Iris pigment epithelial cell (primary cell): ENCODE measurements around the gene KLRF1.
"Not testable (repeated sequence)": the region's sequence is repeated elsewhere in the genome, so short reads cannot be mapped to it uniquely, and the experiment has no call there.

Experiments used
- DNase-seq: peaks from one replicate; pipeline ENCODE4 v3.0.0-alpha.2; 2011; ENCODE audit warnings: low read depth

KLRF1 gene

DNA sequence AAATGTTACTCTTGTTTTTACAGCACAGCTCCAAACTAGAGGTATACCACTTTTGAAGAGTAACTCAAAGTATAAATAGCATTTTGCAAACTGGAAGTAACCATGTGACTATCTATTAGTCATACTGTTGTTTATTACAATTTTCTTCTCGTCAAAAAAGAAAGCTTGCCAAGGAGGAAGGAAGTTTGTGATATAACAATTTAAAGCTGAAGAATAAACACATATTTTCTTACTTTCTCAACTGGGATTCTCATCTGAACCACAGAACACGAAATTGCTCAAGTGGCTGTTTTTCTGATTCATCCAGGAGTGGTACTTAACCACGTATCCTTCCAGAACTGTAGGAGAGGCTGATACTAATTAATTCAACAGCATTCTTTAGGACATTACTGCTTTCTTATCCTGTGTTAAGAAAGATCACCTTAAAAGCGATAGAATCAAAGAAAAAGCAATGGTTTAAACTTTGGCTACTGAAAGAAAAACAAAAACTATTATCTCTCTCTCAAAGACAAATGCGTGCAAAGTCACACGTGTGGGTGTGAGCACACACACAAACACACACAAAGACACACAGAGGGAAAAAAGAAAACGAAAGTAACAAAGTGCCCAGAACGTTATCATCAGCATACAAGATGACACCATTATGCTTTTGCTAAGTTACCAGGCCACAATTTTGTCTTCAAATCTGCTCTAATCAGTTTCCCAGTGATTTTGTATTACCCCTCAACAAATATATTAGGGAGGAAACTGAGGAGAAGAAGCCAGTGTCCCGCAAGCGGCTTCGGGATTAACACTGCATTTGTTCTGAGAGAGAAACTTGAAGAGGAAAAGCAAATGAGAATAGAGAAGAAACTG is 42.3 kb downstream of the KLRF1 start, which contains the start of gene CLEC2B:
TSS of gene CLEC2B (minus strand) at position 48 of the 855 bp plus-strand sequence.
- DNase-seq: peak; percentile 96

DNA sequence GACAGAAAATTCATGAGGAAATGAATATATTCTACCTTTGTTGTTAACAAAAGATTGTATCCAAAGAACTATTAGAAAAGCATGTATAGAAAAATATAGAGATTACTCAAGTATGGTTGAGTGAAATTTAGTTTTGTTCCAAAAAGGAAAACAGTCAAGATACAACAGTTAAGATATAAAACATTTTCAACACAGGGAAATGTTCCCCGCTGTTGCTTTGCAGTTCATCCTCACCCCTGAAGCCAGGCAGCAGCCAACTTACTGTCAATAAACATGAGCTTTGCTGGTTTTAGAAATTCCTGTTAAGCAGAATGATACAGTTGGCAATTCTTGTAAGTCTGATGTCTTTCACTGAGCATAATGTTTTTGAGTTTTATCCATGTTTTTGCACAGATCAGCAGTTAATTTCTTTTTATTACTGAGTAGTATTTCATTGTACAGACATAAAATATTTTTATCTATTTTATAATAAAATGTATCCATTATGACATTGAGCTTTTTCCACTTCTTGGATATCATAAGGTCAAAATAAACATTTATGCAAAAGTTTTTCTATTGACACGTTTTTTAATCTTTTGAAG is 43.1 kb downstream of the KLRF1 start:
- peak; percentile 35 for DNase-seq

DNA sequence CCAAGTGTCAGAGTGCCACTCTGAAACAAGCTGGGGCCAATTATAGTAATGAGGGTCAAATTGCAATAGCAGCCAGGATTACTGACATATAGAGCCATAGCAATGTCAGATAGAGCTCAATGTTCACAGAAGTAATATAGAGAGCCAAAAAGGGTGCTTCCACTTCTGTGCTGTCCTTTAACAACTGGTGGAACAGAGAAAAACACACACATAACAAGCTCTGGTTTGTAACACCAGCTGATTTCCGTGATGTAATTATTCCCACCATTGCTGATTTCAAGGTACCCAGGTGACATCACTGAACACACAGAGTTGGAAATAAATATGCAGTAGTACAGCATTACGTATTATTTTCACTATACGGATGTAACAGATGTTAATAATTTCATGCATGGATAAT is 44.9 kb downstream of the KLRF1 start:
- no peak for DNase-seq

DNA sequence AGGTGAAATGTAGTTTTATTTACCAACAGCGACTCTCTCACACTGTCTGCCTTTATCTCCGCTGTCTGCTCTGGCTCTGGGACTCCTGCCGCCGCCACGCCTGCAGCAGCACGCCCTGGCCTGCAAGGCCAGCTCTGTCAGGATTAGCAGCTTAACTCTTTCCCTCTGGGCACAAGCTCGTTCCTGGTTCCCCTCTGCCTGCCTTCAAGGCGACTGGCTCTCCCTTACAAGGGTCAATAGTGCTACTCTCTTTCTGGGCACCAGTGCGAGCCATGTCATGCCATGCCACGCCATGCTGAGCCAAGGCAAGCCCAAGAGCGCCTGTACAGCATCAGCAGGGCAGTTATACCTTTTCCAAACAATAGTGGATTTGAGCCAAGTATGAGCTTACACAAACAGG is 45.5 kb downstream of the KLRF1 start:
- no peak for DNase-seq

DNA sequence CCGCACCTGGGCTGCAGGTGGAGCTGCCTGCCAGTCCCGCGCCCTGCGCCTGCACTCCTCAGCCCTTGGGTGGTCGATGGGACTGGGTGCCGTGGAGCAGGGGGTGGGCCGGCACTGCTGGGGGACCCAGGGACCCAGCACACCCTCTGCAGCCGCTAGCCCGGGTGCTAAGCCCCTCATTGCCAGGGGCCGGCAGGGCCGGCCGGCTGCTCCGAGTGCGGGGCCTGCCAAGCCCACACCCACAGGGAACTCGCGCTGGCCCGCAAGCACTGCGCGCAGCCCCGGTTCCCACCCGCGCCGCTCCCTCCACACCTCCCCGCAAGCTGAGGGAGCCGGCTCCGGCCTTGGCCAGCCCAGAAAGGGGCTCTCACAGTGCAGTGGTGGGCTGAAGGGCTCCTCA is 48.8 kb downstream of the KLRF1 start:
- not testable (repeated sequence) for DNase-seq

DNA sequence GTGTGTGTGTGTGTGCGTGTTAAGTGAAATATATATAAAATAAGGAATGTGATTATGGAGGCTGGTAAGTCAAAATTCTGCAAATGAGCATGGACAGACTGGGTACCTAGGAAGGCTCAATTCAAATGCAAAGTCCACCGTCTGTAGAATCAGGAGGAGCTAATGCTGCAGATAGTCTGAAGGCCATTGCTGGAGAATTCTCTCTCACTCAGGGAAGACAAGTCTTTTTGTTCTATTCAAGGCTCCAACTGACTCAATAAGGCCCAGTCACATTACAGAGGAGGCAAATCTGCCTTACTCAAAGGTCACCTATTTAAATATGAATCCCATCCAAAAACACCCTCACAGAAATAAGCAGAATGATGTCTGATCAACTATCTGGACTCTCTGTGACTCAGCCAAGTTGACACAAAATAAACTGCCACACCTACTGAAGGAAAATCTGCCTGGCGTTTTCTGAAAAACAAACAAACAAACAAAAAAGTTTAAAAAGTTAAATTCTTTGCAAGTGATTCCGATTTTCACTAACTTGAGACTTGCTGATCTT is 53.3 kb downstream of the KLRF1 start:
- no peak for DNase-seq

DNA sequence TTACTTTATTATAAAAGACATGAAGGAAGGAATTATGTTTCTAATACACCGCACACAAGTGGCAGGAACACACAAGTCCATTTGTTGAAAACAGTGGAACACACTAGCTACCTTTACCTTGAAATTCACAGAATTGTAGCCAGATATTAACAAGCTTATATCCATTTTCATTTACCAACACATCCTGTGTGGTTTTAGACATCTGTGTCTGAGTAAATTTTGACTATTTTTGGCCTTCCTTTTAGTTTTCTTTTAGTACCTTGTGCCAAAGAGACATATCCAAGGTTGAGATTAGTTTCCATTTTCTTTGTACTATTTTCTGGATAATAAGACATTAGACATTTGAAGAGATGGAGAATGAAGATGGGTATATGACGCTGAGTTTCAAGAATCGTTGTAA is 54.0 kb downstream of the KLRF1 start, which contains the start of gene KLRF2:
TSS of gene KLRF2 (plus strand) at position 244 of the 400 bp plus-strand sequence. CDS start at position 351, 107 bp downstream.
- no peak for DNase-seq

DNA sequence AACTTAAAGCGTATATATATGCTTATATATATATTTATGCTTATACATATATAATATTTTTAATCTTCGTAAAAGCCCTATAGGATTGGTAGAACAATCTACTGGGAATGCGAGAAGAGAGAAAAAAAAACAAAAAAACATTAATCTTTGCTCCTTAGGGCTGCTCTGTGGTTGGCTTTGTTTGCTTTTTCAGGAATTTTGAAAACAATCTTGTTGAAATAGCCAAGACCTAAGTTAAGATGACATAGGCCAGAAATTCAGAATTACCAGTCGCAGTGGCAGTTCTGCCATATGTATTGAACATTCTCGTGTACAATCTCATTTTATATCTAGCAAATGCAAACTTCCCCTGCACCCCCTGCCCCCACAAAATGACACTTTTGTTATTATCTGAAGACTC is 54.7 kb downstream of the KLRF1 start:
- DNase-seq: no peak

DNA sequence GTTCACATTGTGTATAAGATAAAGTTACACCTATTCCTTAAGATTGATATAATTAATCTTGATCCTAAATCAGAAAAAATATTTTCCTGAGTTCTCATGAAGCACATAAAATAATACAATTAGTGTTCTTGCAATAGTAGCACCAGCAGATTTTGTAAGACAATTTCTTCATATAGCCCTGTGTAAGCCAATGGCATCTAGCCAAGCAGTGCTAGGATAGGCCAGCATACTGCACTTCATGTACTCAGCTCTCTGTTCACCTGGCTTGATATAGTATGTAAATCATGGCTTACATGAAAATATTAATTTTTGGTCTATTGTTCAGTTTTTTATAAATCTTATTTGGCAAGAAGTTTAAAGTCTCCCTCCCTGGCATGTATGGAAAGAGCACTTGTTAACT is 55.9 kb downstream of the KLRF1 start:
- DNase-seq: peak; percentile 29

DNA sequence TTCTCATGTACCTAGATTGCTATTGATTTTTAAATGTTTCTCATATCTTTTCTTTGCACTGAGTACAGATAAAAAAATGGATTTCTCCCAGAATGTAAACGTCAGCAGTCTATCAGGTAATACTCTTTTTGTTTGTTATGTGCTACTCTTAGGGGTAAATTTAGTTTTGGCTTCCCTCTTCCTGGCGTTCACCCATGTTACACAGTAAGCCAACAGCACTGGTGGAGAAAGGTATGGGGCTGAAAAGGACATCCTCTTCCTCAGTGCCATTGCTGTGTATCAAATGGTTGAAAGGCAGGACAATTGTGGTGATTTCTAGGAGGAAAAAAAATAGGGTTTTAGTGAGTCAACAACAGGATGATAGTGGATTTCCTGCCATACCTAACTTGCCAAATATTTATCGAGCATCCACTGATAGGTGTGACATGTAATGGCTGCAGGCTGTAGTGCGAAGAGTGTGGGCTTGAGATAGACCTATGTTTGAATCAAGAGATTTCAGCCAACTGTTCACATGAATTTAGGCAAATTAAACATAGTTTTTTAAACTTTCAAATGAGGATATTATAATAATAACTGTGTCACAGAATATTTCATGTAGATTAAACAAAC is 61.5 kb downstream of the KLRF1 start:
- DNase-seq: no peak
